GM19023 (cell line): ENCODE results near the gene PTPRA.
A peak's percentile ranks its signal among the peaks of the same experiment; 100 is the strongest.

Experiments
- ATAC-seq: cut with Tn5 transposase; IDR thresholded peaks from one replicate; pipeline ENCODE4 v1.9.1; 2021; ENCODE audit warnings: mild to moderate bottlenecking, moderate library complexity; ENCODE audit not compliant: unreplicated experiment

The PTPRA gene

GRCh38 chr20:2847802-2848201 lies 25.5 kb upstream of the PTPRA start:
- no peak for ATAC-seq

- no peak for ATAC-seq
Measured at GRCh38 chr20:2849529-2849928, 23.8 kb upstream of the PTPRA start.

GRCh38 chr20:2851086-2851485 lies 22.2 kb upstream of the PTPRA start:
- no peak for ATAC-seq

- no peak for ATAC-seq
Measured at GRCh38 chr20:2858591-2858990, 14.7 kb upstream of the PTPRA start.

GRCh38 chr20:2859330-2860121 lies 13.8 kb upstream of the PTPRA start:
- ATAC-seq, result no peak

- ATAC-seq, result no peak
Measured at GRCh38 chr20:2864626-2865025, 8.7 kb upstream of the PTPRA start.

- ATAC-seq, result no peak
Measured at GRCh38 chr20:2865101-2865500, 8.2 kb upstream of the PTPRA start.

- ATAC-seq, result no peak
Measured at GRCh38 chr20:2865630-2866029, 7.7 kb upstream of the PTPRA start.

GRCh38 chr20:2866236-2866635 lies 7.0 kb upstream of the PTPRA start:
- no peak for ATAC-seq

GRCh38 chr20:2867081-2867864 lies 6.0 kb upstream of the PTPRA start:
- no peak for ATAC-seq

GRCh38 chr20:2869381-2869780 lies 3.9 kb upstream of the PTPRA start:
- ATAC-seq, result no peak

- no peak for ATAC-seq
Measured at GRCh38 chr20:2871111-2871465, 2.2 kb upstream of the PTPRA start.

- ATAC-seq, result no peak
Measured at GRCh38 chr20:2871661-2872458, 1.4 kb upstream of the PTPRA start.

GRCh38 chr20:2872459-2873009 lies 747 bp upstream of the PTPRA start:
- ATAC-seq, result peak; percentile 31

GRCh38 chr20:2873747-2874041 lies 413 bp downstream of the PTPRA start:
- peak; percentile 42 for ATAC-seq

GRCh38 chr20:2874456-2874855 lies 1.2 kb downstream of the PTPRA start:
- no peak for ATAC-seq

GRCh38 chr20:2875690-2876203 lies 2.5 kb downstream of the PTPRA start:
- ATAC-seq, result no peak

GRCh38 chr20:2878515-2878914 lies 5.2 kb downstream of the PTPRA start:
- no peak for ATAC-seq

GRCh38 chr20:2879146-2879545 lies 5.9 kb downstream of the PTPRA start:
- no peak for ATAC-seq

GRCh38 chr20:2880650-2881049 lies 7.4 kb downstream of the PTPRA start:
- no peak for ATAC-seq
